ENCODE data around the gene ADARB2.
A peak's percentile ranks its signal among the peaks of the same experiment; 100 is the strongest.
"Not testable (repeated sequence)": the region's sequence is repeated elsewhere in the genome, so short reads cannot be mapped to it uniquely, and the experiment has no call there.

The ADARB2 gene

DNA sequence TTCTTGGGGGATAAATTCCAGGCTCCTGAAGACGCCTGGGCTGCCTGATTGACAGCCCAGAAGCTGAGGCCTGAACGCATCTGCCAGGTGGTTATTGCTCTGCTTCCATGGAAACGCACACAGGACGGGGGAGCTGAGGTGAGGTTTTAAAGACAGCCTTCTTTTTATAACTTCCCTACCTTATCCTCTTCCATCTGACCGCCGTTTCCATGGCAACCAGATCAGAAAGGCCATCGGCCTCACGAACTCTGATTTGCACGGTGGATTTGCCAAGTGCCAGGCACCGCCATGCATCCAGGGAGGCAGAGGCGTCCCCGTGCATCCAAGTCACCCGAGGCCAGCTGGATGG, 260.9 kb downstream of the ADARB2 start:
- no peak for DNase-seq

DNA sequence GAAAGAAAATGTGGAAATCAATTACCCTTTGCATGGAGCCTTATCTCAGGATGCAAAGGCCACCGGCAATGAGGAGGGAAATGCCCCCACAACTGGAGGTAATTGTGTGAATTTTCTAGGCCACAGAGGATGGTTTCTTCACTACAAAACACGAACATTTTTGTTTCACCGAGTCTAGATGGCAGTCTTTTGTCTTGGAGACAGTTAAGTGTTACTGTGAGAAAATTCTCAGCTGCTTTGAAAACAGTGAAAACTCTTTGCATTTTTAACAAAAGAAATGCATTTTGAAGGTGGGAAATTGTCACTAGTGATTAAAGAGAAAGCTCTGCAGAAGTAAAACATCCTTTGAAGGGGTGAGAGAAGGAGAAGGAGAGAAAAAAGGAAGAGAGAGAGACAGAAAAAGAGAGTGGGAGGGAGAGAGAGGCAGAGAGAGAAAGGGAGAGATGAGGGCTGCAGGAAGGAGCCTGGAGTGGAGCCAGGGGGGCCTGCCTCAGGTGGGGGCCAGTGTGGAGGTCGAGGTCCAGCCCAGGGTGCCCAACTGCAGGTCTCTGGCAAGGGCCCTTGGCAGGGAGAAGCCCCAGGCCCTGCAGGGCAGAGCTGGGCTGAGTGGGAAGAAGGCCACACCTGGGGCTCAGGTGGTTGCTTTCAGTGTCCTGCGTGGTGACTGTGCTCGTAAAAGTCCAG, 261.4 kb downstream of the ADARB2 start:
- DNase-seq, result no peak

DNA sequence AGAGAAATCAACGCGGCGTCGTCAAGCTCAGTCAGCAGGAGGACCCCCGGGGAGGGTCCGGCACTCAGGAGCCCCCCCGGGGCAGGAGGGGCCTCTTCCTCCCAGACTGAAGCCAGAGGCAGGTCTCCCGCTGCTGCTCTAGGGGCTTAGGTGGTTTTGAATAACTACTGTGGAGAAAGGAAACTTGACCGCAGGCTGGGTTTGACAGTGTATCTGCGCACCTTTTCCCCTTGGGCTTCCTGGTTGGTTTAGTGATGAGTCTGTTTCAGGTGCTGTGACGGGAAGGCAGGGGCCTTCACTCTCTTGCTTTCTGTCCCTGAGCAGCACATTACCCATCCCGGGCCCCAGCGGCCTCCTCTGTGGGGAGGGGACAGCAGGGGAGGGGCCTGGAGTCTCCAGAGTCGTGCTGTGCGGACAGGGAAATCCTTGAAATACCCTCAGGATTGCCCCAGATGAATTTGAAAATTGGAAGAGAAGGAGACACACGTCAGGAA, 262.2 kb downstream of the ADARB2 start:
- DNase-seq, result no peak

DNA sequence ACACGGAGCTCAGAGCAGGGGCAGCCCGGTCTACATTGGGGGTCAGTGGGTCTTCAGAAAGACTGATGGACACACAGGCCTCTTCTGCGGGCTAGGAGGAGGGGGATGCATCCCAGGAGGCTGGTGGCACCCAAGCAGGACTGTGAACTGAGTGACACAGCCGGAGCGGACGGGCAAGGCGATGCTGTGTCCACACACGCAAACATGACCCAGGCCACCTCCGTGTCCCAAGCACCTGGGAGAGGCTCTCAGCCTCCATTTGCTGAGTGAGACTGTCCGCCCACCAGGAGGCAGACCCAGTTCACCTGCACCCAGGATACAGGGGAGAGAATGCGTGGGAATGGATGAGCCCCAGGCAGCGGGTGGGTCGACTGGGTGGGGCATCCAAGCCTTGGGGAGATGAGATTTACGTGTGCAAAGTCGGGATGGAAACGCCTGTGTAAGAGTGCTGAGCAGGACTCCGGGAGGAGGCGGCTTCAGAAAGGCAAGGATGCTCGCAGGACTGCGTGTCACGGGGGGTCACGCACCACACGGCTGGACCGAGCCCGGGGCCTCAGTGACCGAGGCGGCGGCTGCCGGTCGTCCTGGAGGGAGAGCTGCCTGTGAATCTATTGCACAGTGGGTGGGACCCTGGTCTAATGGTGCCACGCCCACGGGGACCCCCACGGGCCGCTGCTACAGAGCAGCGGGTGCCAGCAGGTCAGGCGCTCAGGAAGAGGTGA, 262.8 kb downstream of the ADARB2 start:
- DNase-seq, result no peak

DNA sequence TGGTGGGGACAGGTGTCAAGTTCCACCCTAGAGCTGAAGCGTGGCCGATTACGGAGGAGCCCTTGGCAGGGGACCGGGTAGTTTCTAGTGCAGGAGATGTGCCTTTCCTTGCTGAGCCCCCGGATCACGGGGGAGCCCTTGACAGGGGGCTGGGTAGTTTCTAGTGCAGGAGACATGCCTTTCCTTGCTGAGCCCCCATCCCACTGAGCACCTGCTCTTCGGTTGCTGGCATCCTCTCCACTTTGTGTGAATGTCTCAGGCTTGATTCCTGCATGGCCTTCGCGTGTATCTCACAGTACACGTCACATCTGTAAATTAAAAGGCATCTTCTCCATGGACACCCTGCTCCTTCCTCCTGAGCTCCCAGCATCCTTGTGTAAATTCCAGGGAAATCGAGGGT, 263.5 kb downstream of the ADARB2 start:
- DNase-seq, result no peak

DNA sequence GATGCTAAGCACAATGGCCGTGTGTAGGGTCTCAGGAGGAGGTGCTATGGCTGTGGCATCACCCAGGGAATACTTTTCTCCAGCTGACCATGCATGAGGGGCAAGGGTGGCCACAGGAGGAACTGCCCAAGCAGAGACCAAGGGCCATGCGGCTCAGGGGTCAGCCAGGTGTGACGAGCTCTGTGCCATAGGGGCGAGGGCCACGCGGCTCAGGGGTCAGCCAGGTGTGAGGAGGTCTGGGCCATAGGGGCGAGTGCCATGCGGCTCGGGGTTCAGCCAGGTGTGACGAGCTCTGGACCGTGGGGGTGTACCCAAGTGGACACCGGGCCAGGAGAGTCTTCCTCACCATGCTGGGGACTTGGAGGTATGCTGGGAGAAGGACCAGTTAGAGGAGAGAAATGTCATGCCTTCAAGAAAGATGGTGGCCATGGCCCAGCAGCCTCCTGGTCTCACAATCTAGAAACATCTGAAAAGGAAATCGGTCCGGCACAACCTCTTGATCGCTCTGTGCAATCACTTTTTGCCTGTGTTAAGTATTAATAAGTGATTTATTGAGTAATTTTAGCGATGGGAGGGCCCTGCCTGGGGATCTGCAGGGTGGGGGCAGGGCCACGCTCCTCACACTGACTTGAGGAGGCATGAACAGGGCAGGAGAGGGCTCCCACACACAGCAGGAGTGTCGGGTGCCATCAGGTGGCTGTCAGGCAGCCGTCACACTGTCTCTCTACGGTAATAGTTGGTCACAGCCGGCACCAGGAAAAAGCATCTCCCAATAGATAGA, 265.0 kb downstream of the ADARB2 start:
- no peak for DNase-seq

DNA sequence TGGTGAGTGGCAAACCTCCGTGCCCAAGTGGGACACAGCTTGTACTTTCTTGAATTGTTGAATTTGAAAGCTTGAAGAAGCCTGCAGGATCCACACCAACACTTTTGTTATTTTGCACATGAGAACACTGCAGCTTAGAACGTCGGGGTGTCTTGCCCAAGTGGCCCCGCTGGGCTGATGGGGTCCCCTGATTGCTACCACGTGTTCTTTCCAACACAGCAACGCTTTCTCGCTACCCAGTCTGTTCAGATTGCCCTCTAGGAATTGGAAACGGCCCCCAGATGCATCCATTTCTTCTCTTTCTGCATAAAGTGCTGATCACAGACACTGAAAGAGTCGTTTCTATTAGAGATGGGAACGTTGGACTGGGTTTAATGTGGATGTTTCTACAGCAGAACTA, 268.5 kb downstream of the ADARB2 start:
- DNase-seq, result no peak

DNA sequence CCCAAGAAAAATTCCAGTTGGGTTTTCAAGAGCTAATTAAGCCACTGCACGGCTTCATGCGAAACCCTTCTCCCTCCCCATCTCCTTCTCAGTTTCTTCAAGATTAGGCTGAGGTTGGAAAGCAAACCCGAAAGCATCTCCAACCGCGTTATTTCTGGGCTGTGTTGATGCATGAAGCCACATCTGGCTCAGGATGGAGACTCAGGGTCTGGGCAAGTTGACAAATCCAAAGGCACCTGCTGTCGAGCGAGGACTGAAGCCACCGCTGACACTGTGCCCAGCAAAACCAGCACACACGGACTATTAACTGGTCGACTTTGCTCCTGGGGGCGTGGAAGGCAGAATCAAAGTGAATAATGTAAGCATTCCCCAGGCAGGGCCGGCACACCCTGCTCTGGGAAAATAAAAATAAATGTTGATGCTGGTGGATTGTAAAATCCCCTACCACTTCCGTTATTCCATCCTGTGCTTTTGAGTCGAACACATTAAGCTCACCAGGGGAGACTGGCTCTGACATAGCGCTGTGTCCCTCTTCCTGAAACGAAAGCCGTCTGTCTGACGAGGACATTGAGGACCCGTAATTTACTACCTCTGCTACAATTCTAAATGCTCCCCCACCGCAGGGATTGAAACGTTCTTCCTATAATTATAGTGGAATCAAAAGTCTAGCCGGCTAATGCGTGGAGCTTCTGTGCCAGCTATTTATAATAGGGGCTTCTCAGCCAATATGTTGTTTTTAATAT, 269.8 kb downstream of the ADARB2 start:
- peak; percentile 22 for DNase-seq

DNA sequence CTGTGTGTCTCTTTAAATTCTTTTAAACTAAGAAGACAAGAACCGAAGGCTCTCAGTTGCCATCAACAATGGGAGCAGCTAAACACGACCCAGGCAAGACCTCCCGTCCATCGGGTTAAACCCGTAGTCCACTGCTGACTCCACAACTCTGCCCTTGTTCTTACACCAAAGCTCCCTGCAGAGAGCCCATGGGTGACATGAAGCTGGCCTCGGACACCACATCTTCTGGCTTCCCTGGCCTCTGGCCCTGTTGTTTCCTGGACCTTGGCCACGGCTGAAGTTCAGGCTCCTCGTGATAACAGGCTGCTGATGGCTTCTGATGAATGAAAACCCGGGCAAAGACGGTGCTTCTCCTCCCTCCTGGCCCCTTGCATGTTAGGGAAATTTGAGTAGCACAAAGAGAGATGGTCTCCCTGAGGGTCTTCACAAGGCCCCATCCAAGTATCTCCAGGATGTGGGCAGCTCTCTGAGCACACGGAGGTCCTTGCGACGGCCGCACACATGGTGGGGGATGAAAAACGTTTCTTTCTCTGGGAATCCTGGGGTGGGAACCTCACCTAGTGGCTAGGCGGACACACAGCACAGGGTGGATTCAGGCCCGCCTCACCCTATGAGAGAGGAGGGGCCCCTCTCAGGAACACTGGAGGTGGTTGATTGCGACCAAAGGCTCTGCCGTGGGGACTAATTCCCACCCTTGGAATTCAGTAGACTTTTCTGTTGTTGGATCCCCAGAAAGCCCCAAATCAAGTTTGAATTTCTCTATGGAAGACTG, 271.1 kb downstream of the ADARB2 start:
- DNase-seq, result no peak

DNA sequence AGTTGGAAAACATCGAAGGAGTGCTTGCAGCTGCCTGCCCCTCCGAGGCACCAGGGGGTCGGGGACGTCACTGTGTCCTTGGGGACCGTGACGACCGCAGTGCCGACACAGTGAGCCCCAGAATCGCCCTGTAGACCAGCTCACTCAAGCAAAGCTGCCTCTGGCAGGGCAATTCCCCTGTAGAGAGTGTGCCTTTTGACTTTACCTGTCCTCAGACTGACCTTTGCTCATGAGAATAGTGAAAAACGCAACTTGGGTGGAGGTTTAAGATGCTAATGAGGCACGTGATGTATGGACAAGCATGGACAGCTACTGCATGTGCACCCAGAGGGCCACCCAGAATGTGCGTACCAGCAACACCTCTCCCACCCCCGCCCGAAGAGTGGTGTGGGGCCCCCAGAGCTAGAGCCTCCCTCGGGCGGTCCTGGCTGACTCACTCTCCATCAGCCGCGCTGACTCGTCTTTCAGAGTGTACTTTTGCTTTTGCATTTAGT, 271.9 kb downstream of the ADARB2 start:
- no peak for DNase-seq

DNA sequence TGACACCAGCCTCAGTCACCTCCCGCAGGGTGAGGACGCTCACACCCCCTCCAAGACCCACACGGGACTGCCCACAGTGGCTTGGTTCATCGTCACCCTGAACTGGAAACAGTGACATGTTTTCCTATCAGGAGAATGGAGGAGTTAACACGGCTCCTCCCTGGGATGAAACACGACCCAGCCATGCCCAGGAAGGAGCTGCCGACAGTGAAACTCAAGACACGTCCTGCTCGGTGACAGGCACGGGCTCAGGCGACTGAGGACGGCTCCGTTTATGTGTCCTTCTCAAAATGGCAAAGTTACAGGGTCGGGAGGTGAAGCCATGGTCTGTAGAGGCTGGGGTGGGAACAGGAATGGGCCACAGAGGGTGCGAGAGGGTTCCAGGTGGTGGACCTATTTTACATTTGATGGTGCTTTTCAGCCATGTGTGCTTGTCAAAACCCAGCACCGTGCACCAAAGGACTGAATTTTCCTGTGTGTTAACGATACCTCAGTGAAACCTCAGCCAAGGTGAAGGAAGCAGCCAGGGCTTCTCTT, 272.4 kb downstream of the ADARB2 start:
- DNase-seq, result no peak

DNA sequence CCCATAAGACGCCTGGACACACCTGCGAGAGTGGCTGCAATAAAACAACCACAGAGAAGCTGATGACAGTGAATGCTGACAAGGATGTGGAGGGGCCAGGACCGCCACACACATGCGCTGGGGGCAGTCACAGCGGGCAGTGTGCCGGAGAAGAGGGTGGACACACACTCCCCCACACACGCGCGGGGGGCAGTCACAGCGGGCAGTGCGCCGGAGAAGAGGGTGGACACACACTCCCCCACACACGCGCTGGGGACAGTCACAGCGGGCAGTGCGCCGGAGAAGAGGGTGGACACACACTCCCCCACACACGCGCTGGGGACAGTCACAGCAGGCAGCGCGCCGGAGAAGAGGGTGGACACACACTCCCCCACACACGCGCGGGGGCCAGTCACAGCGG, 273.4 kb downstream of the ADARB2 start:
- not testable (repeated sequence) for DNase-seq

DNA sequence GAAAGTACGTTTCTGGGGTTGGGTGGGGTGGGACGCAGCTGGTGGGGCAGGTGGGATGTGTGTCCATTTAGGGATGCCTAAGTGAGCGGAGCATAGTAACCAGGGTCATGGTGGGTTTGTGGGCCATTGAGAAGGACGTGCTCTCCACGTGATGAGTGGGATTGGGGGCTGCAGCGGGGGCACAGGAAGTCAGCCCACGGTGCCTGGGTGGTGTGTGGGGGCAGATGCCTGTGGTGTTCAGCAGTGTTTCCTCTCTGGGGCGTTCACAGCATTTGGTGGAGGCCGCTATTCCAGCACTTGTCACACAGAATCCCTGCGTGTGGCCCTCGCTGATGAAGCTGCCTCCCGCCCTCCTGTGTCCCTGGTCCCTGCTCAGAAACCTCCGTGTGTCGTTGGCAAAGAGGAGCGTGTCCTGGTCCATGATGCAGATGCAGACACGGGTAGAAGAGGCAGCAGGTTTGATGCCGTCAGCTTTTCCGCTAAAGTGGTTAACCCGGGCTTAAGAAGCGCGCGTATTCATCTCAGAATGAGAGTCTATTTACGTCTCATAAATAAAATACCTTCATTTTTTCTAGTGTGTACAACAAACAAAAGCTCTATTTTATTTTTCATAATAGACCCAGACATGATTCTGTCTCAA, 274.2 kb downstream of the ADARB2 start:
- DNase-seq, result no peak

DNA sequence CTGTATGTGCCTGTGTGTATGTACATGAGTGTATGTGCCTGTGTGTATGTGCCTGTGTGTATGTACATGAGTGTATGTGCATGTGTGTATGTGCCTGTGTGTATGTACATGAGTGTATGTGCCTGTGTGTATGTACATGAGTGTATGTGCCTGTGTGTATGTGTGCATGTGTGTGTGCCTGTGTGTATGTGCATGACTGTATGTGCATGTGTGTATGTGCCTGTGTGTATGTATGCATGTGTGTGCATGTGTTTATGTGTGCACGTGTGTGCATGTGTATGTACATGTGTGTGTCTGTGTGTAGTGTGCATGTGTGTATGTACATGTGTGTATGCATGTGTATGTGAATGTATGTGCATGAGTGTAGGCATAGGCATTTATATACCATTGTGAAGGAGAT, 274.8 kb downstream of the ADARB2 start:
- DNase-seq, result no peak

DNA sequence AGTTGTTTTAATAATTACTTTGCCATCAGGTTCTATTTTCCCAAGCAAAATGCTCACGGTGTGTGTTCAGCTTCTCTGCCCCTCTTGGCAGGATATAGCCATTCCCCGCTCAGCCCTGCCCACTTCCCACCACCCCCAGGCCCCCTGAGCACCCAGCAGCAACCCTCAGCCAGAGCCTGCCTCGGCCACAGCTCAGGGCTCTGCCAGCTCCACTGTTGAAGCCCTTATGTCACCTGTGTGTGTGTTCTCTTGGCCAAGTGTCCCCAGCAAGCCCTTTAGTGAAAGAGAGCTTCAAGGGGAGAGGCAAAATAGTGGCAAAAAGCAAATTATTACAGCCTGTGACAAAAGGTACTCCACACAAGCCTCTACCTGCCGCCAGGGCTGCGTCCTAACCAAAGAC, 275.3 kb downstream of the ADARB2 start:
- DNase-seq, result no peak

DNA sequence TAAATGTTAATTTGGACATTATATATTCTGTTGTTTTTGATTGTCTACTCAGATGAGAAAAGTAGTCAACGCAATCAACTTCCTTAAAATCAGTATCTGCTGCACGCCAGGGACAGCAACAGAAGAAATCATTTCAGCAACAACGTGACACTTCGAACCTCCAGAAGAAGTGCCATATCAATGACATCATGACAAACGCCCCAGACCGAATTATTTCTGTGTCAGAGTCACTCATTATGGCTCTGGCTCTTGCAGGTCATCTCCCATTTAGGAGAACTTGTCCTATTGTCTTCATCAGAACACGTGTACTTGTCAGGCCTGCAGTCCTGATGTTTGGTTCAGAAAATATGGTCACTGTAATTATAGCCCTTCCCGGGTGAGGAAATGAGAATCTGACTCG, 276.3 kb downstream of the ADARB2 start:
- DNase-seq, result no peak

DNA sequence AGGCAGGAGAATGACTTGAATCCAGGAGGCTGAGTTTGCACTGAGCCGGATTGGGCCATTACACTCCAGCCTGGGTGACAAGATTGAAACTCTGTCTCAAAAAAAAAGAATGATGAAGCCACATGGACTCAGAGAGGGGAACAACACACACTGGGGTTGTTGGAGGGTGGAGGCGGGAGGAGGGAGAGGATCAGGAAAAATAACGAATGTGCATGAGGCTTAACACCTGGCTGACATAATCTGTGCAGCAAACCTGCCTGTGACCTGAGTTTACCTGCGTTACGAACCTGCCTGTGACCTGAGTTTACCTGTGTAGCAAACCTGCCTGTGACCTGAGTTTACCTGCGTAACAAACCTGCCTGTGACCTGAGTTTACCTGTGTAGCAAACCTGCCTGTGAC, 277.7 kb downstream of the ADARB2 start:
- DNase-seq, result not testable (repeated sequence)

DNA sequence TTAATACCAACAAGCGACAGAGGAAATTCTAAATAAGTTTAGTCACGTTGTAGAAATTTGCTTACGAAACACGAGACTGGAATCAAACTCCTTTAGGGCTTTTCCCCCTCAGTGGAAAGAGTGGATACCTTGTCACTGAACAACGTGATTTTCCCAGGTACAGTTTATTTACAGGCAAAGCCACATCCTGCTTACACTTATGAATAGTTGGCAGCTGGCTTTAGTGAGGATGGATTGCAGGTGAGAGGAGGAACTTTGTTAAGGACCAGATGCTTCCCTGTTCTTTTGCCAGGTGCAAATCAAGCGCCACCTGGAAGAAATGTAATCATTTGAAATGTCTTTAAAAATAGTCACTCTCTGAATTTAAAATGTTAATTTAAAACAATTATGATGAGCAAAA, 282.4 kb downstream of the ADARB2 start:
- no peak for DNase-seq

DNA sequence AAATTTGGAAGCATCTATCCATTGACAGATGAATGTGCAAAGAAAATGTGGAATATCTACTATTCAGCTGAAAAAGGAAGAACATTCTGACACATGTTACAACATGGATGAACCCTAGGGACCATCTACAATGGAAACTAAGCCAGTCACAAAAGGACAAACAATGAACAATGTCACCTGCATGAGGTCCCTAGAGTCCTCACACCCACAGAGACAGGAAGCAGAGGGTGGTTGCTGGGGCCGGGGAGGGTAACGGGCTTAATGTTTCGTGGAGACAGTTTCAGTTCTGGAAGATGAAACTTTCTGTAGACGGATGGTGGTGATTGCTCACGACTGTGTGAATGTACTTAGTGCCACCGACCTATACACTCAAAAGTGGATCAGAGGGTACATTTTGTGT, 282.9 kb downstream of the ADARB2 start:
- no peak for DNase-seq

DNA sequence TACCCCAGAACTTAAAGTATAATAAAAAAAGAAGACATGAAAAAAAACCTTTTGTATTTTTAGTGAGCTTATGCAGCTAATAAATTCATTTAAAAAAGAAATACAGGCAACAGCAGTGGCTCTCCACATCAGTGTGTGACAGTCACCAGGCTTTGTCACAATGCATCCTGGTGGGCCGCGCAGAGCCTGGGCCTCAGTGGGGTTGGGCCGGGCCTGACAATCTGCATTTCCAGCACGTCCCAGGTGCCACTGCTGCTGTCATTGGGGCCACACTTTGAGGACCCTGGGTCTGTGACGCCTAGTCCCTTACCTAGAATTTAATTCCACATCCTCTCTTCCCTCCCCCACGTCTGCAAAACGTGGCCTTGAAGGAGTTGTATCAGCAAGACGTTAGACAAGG, 284.5 kb downstream of the ADARB2 start:
- DNase-seq, result no peak

DNA sequence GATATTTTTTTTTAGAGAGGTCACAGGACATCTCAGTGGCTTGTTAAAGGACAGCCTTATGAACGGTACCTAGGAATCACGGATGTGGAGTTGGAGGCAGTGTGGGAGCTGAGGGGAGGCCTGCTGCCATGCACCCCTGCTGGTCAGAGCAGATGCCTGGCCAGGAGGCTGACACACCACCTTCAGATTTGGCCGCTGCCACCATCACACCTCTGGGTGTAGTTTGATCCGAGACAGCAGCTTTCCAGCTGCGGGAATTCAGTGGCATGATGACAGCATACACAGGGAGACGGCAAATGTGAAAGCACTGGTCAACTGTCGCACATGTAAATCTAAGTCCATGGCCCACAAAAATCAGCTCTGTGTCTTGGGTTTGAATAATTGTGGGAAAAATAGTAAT, 285.4 kb downstream of the ADARB2 start:
- no peak for DNase-seq

Measured in GDM1 (cell line).